Measurements from ENCODE around the gene JAM3. TPM values are rescaled to one million over a fixed set of nuclear protein-coding genes. Genes with fewer than 3 reads are reported as not detected.

JAM3 gene
- total and polyA plus RNA-seq, 2 donors (not counting 3 experiments of a cell fraction or from before 2014, with no cell fraction given), result 78.8 to 137 TPM

DNA sequence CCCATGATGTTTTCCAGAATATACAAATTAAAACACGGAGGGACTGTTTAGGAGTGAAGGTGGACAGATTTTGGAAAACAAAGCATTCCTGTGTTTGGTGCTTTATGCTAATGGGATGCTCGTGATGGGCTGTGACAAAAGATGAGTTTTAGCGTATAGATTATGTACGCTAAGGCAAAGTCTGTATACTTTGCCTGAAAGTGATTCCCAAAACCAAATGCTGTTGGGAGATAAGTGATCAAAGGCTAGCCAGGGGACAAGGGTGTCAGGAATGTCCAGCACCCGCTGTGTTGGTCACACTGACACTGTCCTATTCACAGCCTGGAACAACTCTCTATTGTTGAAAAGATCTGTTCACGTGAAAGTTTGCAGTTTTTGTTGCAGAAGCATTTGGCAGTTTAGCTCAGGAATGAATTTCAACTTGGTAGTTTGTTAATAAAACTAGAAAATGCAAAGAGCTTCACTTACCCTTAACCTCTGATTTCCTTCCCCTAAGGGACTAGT is 1.5 kb downstream of the JAM3 start:
- ChIA-PET POLR2A (no interaction called here), CTCF (interaction anchor here (0.9 to 3.6 kb wide), 4 partner anchors 9 to 59 kb away, joined by 4 to 25 read pairs (median 12); no protein-coding TSS in a partner anchor)
- Histone ChIP-seq H3K4me3 (replicated peaks in 1 of 3; ENCODE audit: insufficient read depth in 1 of 3, low read depth in 1 of 3, low read length in 3 of 3) (peak overlapping the region in 1 of 3 experiments; percentile 65), H3K4me1 (ENCODE audit: control insufficient read depth, extremely low read depth, insufficient read depth, low read length) (peaks cover 22% of the 10 kb centered on the region), H3K36me3 (ENCODE audit: control insufficient read depth in 2 of 2, extremely low read depth in 1 of 2, insufficient read depth in 2 of 2, low read length in 2 of 2) (no peaks in the 10 kb centered on the region), H4K20me1 (replicated peaks; ENCODE audit: control insufficient read depth, extremely low read depth, insufficient read depth, low read length) (no peaks in the 10 kb centered on the region), H3K27me3 (ENCODE audit: control insufficient read depth in 2 of 2, insufficient read depth in 2 of 2, low read length in 2 of 2) (peaks cover 2 to 8% of the 10 kb centered on the region in 2 experiments), H3K9me1 (replicated peaks; ENCODE audit: control insufficient read depth, extremely low read depth, insufficient read depth, low read length) (no peaks in the 10 kb centered on the region), H3K79me2 (ENCODE audit: control insufficient read depth, insufficient read depth, low read length) (peaks cover 41% of the 10 kb centered on the region), H2AFZ (ENCODE audit: low read depth, low read length) (no peak overlapping the region), H3K9me3 (replicated peaks; ENCODE audit: control insufficient read depth, insufficient read depth, low read length) (no peaks in the 10 kb centered on the region), H3K27ac (ENCODE audit: insufficient read depth, low read depth, low read length) (no peak overlapping the region), H3K4me2 (ENCODE audit: insufficient read depth, low read length) (peak overlapping the region; percentile 60), H3K9ac (replicated peaks; ENCODE audit: extremely low read depth, insufficient read depth, low read length) (no peak overlapping the region)
- dilution Hi-C loops (cut with MboI; ENCODE audit: extremely low pct_ligation_motif_present, low sequenced_read_pairs) (no loop called here), intact Hi-C loops (cut with micrococcal nuclease) (no loop called here)
- no peak for FAIRE-seq
- DNase-seq (ENCODE audit: low read depth, low spot score), result no peak
- TF ChIP-seq MYC (IDR thresholded peaks at IDR 0.05; ENCODE audit: low read depth, low read length), result no peak
- TF ChIP-seq POLR2A (IDR thresholded peaks at IDR 0.05; ENCODE audit: low read depth, low read length), result no peak
- TF ChIP-seq, protein P1, sequence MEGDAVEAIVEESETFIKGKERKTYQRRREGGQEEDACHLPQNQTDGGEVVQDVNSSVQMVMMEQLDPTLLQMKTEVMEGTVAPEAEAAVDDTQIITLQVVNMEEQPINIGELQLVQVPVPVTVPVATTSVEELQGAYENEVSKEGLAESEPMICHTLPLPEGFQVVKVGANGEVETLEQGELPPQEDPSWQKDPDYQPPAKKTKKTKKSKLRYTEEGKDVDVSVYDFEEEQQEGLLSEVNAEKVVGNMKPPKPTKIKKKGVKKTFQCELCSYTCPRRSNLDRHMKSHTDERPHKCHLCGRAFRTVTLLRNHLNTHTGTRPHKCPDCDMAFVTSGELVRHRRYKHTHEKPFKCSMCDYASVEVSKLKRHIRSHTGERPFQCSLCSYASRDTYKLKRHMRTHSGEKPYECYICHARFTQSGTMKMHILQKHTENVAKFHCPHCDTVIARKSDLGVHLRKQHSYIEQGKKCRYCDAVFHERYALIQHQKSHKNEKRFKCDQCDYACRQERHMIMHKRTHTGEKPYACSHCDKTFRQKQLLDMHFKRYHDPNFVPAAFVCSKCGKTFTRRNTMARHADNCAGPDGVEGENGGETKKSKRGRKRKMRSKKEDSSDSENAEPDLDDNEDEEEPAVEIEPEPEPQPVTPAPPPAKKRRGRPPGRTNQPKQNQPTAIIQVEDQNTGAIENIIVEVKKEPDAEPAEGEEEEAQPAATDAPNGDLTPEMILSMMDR (IDR thresholded peaks at IDR 0.05; ENCODE audit: extremely low read depth in 1 of 2, insufficient read depth in 1 of 2, low read depth in 1 of 2, low read length in 2 of 2), result no peak
- TF ChIP-seq JUN (IDR thresholded peaks at IDR 0.05; ENCODE audit: borderline replicate concordance, insufficient read depth, insufficient read length, low read depth), result no peak
- no peak for TF ChIP-seq POLR2AphosphoS5 (IDR thresholded peaks at IDR 0.05; ENCODE audit: insufficient read depth, low read depth, low read length)
- TF ChIP-seq GATA2 (IDR thresholded peaks at IDR 0.05; ENCODE audit: insufficient read depth, insufficient read length, low read depth, low read length), result no peak
- TF ChIP-seq FOS (IDR thresholded peaks at IDR 0.05; ENCODE audit: borderline replicate concordance, insufficient read depth, low read length), result no peak
- TF ChIP-seq, protein P2, sequence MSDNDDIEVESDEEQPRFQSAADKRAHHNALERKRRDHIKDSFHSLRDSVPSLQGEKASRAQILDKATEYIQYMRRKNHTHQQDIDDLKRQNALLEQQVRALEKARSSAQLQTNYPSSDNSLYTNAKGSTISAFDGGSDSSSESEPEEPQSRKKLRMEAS (IDR thresholded peaks at IDR 0.05; ENCODE audit: insufficient read depth, insufficient read length), result no peak
- no peak for TF ChIP-seq EZH2 (IDR thresholded peaks at IDR 0.05; ENCODE audit: borderline replicate concordance, low read depth, low read length, severe bottlenecking)
- BruUV-seq (replicated peaks), result TSS peak; percentile 41
